Astrocyte of the spinal cord (primary cell): ENCODE data around the gene MAP3K15.

ENCODE experiments used
- DNase-seq: peaks from one replicate; pipeline ENCODE4 v3.0.0; 2011; ENCODE audit warnings: low read depth, low spot score
- H3K4me3 ChIP-seq: 2 replicates; pipeline ENCODE4 v1.5.1; 2011; ENCODE audit warnings: low read depth, mild to moderate bottlenecking, low read length, moderate library complexity
- CTCF ChIP-seq: IDR thresholded peaks from 2 replicates; pipeline ENCODE4 v1.5.1; 2012; ENCODE audit warnings: low read depth, mild to moderate bottlenecking, low read length, inconsistent platforms
- in situ Hi-C: cut with HindIII; loops from 2 replicates; pipeline ENCODE4 v1.10.0; 2017; ENCODE audit warnings: low sequenced_read_pairs

Gene MAP3K15

DNA sequence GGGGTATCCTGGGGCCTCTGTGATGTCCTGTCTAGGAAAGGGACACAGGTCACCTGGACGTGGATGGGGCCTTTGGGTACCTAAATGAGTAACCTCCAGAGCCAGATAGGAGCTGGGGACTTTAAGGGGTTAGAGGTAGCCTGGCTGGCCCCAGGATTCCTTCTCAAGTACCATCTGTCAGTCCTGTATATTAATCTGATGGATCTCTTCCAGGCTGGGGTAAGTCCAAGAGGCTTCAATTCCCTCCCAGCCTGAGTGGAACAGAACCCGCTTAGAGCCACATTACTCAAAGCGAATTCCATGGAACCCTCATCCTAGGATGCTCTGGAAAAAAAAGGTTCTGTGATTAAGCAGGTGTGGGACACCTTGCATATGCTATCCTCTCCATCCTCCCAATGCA lies 24.8 kb upstream of the MAP3K15 start:
- H3K4me3 ChIP-seq: no peak overlapping the region
- no peak for DNase-seq
- no peak for TF ChIP-seq CTCF
- in situ Hi-C loops: no loop called here

GRCh38 chrX:19539665-19540064 lies 24.4 kb upstream of the MAP3K15 start:
- in situ Hi-C loops: no loop called here
- DNase-seq: no peak
- TF ChIP-seq CTCF: no peak
- H3K4me3 ChIP-seq: no peak overlapping the region

GRCh38 chrX:19535476-19535875 lies 20.2 kb upstream of the MAP3K15 start:
- H3K4me3 ChIP-seq: no peak overlapping the region
- peak; percentile 34 for TF ChIP-seq CTCF
- in situ Hi-C loops: no loop called here
- peak; percentile 8 for DNase-seq

GRCh38 chrX:19532709-19533108 lies 17.4 kb upstream of the MAP3K15 start:
- TF ChIP-seq CTCF: no peak
- no peak for DNase-seq
- in situ Hi-C loops: no loop called here
- H3K4me3 ChIP-seq: no peak overlapping the region

GRCh38 chrX:19517965-19518364 lies 2.7 kb upstream of the MAP3K15 start:
- in situ Hi-C loops: no loop called here
- H3K4me3 ChIP-seq: no peak overlapping the region

DNA sequence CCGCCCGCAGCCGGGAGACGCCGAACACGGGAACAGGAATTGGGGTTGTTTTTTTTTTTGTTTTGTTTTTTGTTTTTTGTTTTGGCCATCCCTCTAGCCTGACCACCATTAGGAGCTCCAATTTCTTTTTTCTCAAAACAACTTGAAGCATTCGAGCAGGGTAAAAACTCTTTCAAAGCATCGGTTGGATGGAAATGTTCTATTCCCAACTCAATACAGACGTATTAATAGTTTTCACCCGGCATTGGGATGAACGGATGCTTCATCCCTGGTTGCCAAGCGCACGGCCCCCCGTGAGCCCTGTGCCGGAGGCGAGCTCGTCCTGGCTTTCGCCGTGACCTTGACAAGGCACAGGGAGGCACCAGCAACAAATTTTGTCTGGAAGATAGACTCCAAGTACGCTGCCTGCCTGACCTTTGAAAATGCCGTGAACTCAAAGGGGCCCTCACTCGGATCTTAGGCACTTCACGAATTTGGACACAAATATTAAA lies 352 bp upstream of the MAP3K15 start:
- peak; percentile 4 for TF ChIP-seq CTCF
- no peak for DNase-seq
- H3K4me3 ChIP-seq: no peak overlapping the region
- in situ Hi-C loops: no loop called here

More at GRCh38 chrX:19517965-19518364, 2.7 kb upstream of the MAP3K15 start:
- DNase-seq: no peak
- no peak for TF ChIP-seq CTCF

GRCh38 chrX:19513383-19513782 lies 1.9 kb downstream of the MAP3K15 start:
- no peak for TF ChIP-seq CTCF
- H3K4me3 ChIP-seq: no peak overlapping the region
- no peak for DNase-seq
- in situ Hi-C loops: no loop called here
